Measurements from ENCODE around the gene FILIP1.

- TF ChIP-seq CTCF (IDR thresholded peaks at IDR 0.05; ENCODE audit: insufficient read depth, low read length) (no peak), SPI1 (IDR thresholded peaks at IDR 0.05; ENCODE audit: borderline replicate concordance, low read depth) (no peak), POLR2AphosphoS5 (IDR thresholded peaks at IDR 0.05; ENCODE audit: low read depth) (no peak)
Measured at GRCh38 chr6:75484535-75484934, 9.1 kb downstream of the FILIP1 start.

All from HL-60 (cell line).